Measurements from ENCODE around the gene SNAP47.

DNA sequence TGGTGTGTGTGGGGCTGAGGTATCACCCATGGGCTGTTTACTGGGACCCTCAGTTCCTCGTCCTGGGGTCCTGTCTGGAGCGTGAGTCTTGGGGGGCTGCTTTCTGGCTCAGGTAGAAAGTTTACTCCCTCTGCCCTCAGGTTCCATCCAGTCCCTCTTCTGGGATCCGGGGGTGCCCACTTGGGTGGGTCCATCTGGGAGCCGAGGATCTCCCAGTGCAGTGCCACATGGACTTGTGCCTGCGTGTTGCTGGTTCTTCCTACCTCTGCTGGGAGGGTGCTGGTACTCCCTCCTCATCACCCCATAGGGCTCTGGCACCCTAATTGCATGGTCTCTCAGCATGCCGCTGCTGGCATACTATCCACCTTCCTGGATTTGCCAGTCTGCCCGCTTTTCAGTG is 14.0 kb downstream of the SNAP47 start:
- no peak for TF ChIP-seq EZH2phosphoT487 (IDR thresholded peaks at IDR 0.05; ENCODE audit: low read depth, severe bottlenecking, unreplicated experiment)
- TF ChIP-seq, protein P1, sequence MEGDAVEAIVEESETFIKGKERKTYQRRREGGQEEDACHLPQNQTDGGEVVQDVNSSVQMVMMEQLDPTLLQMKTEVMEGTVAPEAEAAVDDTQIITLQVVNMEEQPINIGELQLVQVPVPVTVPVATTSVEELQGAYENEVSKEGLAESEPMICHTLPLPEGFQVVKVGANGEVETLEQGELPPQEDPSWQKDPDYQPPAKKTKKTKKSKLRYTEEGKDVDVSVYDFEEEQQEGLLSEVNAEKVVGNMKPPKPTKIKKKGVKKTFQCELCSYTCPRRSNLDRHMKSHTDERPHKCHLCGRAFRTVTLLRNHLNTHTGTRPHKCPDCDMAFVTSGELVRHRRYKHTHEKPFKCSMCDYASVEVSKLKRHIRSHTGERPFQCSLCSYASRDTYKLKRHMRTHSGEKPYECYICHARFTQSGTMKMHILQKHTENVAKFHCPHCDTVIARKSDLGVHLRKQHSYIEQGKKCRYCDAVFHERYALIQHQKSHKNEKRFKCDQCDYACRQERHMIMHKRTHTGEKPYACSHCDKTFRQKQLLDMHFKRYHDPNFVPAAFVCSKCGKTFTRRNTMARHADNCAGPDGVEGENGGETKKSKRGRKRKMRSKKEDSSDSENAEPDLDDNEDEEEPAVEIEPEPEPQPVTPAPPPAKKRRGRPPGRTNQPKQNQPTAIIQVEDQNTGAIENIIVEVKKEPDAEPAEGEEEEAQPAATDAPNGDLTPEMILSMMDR (IDR thresholded peaks at IDR 0.05; ENCODE audit: poor library complexity) = no peak

Measured in hepatocyte (in vitro differentiated cells).